GM19025 (cell line): Measurements from ENCODE around the gene ARHGAP1.
A peak's percentile ranks its signal among the peaks of the same experiment; 100 is the strongest.

ENCODE experiments used
- ATAC-seq: cut with Tn5 transposase; IDR thresholded peaks from one replicate; pipeline ENCODE4 v1.9.1; 2021; ENCODE audit warnings: mild to moderate bottlenecking, low read depth, moderate library complexity; ENCODE audit not compliant: unreplicated experiment

Gene ARHGAP1

DNA sequence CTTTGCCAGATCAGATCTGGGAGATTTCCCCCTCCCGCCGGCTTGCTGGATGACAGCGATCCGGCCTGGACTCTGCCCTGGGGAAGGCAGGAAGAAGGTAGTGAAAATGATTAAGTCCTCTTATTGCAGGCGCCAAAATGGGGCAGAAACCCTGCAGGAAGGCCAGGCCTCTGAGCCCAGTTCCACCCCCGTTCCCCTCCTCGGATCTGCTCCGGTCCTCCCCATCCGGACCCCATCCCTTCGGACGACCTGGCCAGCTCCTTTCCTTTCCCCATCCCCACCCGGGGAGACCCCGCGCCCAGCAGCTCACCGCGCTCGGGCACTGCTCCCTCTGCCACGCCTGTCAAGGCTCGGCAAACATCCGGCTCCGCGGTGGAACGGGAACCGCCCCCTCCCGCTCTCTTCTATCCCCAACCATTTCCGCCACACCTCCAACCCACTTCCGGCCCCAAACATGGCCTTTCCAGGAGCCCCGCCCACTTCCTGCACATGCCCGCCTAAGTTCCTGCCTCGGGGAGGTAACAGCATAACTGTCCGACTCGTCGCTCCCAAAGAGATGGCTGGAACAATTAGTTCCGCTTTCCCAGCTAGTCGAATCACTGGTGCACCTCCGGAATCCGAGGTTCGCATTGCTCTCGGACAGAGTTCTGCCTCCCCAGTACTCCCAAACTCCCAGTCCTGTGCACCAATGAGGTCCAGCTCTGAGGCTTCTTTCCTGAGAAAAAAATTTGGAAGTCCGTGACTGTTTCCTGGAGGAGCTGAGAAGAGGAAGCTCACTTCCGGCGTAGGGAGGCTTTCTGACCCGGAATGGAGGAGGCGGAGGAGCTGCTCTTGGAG is at the start of gene ARHGAP1, which contains the start of gene ZNF408:
Gene ARHGAP1, minus strand, starts transcription at position 379 of the 837 bp plus-strand sequence. CDS start 4,512 bp downstream, outside the sequence.
Gene ZNF408, plus strand, starts transcription at position 791 of the 837 bp plus-strand sequence. Its CDS starts 17 bp downstream, at position 808.
- peak; percentile 91 for ATAC-seq

DNA sequence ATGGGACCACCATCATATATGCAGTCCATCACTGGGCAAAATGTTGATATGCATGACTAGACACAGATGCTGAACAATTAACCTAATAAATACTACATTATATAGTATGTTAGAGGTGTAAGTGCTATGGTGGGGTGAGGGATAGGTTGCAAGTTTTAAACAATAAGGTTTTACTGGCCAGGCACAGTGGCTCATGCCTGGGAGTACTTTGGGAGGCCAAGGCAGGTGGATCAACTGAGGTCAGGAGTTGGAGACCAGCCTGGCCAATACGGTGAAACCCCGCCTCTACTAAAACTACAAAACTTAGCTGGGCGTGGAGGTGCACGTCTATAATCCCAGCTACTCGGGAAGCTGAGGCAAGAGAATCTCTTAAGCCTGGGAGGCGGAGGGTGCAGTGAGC is 46.7 kb upstream of the ARHGAP1 start:
- no peak for ATAC-seq

DNA sequence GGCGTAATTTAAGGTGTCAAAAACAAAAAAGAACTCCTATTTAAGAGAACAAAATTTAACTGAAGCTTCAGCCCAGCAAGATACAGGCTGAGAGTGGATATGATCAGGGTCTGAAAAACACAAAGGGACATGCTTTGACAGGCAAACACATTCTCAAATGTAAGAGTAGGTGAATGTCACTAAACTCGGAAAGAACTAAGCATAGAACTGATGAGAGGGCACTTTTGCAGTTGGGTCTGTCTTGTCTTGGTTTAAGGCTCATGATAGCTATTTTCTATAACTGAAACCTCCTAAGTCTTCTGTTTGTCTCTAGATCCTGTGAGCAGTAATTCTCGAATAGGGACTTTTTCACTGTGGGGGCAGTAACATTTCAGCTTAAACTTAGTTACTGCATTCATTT is 45.6 kb upstream of the ARHGAP1 start:
- ATAC-seq = no peak

DNA sequence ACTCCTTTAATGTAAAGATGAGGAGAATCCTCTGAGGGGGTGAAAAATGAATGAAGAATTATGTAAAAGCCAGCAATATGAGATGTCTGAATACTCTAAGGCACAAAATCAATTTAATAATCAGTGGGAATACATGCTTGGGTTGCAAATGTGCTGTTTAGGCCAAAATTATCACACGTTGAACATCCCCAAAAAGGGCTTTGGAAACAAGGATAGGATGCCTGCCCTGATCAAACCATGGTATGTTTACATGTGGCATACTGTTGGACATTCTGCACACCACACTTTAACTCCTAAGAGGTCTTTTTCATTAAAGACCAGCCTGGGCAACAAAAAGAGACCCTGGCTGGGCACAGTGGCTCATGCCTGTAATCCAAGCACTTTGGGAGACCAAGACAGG is 44.9 kb upstream of the ARHGAP1 start:
- no peak for ATAC-seq

DNA sequence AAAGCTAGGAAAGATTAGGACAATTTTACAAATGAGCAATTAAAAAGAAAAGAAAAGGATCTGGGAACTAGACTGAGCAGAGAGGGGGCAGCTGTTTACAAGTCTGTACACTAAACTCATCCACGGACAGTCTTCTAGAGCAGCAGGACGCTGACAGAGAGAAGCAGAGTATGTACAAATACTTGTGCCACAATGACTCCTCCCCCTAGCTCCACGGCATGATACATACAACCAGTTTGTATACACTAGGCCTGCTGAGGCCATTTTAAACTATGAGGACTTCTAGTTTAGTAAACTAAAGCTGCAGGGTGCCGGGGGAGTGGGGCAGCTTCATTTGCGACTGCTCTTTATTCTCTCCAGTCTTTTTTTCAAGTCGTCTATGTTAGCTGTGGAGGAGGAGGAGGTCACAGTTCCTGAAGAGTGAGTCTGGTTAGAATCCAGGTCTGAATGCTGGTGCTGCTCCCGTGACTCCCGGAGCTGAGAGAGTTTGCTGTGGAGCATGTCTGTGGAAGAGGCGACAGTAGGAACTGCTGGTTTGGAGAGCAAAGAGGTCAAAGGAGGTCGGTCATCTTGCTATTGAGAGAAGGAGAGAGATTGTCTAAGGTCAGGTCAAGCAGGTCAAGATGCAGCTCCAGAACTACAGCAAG is 43.4 kb upstream of the ARHGAP1 start:
- ATAC-seq = no peak

DNA sequence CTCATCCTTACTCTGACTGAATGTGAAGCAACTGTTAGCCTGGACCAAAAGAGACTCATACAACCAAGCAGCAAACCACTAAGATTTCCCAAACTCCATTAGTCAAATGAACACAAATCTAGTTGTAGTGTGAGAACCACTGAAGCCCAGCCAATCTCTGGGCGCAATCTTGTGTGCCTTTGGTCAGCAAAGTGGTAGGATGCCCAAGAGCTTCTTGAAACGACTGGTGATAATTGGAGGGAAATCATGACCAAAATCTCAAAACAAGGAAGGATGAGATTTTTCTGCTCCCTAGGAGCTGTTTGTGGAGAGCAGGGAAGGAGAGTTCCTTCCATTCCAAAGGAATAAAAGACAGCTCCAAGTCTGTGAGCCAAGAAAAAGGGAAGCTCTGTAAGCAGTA is 42.6 kb upstream of the ARHGAP1 start:
- ATAC-seq = no peak

DNA sequence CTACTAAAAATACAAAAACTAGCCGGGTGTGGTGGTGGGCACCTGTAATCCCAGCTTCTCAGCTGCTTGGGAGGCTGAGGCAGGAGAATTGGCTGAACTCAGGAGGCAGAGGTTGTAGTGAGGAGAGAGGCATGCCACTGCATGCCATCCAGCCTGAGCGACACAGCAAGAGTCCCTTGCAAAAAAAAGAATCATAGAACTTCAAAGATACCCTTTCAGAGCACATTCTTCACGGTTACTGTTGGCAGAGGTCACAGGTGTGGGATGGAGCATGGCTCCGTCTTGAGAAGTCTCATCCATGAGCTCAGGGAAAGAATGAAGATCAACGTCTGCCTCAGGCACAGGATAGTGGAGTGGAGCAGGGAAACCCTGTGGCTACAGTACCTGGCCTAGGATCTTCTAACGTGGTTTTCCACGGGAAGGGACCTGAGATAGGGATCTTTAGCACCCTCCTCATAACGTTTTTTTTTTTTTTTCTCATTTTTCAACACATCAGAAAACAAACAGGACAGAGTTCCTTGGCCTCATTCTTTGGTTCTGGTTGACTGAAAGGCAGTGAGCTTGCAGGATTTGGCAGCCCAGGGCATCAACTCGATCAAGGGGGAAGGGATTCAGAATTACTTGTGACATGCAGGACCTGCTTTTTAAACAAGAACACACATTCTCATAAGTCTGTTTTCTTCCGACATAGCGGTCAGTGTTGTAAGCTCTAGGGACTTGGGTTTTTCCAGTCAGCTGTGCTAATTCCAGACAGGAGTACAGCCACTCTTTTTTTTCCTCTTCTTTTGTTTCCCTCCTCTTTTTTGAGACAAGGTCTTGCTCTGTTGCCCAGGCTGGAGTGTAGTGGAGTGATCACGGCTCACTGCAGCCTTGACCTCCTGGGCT is 41.4 kb upstream of the ARHGAP1 start:
- ATAC-seq = no peak

DNA sequence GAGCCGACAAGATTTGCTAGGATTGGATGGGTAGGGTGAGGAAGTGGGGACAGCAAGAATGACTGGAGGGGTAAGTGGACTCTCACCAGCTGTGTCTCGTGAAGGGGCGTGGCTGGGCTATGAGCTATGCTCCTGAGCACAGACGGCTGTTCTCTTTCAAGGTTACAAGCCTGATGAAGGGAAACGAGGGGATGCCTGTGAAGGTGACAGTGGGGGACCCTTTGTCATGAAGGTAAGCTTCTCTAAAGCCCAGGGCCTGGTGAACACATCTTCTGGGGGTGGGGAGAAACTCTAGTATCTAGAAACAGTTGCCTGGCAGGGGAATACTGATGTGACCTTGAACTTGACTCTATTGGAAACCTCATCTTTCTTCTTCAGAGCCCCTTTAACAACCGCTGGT is 38.5 kb upstream of the ARHGAP1 start:
- no peak for ATAC-seq

DNA sequence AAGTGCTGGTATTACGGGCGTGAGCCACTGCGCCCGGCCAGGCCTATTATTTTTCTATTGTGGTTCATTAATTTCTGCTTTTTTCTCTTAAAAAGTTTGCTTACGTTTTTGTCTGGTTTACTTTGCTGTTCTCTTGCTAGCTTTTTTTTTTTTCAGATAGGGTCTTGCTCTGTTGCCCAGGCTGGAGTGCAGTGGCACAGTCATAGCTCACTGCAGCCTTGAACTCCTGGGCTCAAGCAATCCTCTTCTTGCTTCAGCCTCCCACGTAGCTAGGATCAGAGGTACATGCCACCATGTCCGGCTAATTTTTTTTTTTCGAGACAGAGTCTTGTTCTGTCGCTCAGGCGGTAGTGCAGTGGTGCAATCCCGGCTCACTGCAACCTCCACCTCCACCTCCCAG is 37.3 kb upstream of the ARHGAP1 start:
- no peak for ATAC-seq

DNA sequence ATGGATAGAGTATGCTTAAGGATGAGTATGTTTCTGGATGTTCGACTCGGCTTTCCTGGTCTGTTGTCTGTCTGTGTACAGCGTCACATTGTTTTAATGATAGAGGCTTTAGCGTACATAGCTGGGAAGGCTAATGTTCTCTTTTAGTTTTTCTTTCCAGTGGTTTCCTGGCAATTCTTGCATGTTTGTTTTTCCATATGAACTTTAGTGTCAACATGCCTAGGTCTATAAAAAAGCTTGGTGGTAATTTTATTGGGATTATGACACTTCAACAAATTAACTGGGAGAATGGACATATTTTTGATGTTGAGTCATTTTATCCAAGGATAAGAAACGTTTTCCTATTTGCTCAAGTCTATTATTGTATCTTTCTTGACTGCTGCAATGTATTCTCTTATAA is 36.2 kb upstream of the ARHGAP1 start:
- ATAC-seq = no peak

DNA sequence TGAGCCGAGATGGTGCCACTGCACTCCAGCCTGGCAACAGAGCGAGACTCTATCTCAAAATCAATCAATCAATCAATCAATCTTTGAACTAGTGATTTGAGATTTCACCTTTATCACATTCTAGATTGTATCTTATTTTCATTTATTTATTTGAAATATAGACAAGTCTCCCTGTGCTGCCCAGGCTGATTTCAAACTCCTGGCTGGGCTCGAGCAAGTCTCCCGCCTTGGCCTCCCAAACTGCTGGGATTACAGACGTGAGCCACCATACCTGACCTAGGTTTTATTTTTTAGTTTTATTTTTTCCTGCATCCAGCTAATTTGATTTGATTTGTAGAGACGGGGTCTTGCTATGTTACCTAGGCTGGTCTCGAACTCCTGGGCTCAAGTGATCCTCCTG is 35.7 kb upstream of the ARHGAP1 start:
- no peak for ATAC-seq

DNA sequence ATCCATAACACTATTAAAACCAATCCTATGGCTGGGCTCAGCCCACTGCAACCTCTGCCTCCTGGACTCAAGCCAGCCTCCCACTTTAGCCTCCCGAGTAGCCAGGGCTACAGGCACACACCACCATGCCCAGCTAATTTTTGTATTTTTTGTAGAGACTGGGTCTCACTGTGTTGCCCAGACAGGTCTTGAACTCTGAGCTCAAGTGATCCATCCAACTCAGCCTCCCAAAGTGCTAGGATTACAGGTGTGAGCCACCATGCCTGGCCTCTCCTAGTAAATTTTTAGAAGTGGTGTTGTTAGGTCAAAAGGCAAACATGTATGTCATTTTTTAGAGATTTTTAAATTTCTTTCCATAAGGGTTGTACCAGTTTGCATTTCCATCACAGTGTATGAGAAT is 32.8 kb upstream of the ARHGAP1 start:
- ATAC-seq = no peak

DNA sequence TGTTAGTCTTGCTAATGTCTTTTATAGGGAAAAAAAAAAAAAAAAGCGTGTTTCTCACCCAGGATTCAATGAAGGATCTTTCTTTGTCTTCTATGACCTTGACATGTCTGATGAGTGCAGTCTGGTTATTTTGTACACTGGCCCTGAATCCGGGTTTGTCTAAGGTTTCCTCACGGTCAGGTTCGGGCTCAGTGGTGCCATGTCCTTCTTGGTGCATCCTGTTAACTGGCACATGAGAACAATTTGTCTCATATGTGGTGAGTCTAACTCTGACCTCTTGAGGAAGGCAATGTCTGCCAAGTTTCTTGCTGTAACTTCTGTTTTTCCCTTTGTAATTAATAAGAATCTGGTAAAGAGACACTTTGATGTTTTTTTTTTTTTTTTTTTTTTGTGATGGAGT is 31.1 kb upstream of the ARHGAP1 start:
- ATAC-seq = no peak

DNA sequence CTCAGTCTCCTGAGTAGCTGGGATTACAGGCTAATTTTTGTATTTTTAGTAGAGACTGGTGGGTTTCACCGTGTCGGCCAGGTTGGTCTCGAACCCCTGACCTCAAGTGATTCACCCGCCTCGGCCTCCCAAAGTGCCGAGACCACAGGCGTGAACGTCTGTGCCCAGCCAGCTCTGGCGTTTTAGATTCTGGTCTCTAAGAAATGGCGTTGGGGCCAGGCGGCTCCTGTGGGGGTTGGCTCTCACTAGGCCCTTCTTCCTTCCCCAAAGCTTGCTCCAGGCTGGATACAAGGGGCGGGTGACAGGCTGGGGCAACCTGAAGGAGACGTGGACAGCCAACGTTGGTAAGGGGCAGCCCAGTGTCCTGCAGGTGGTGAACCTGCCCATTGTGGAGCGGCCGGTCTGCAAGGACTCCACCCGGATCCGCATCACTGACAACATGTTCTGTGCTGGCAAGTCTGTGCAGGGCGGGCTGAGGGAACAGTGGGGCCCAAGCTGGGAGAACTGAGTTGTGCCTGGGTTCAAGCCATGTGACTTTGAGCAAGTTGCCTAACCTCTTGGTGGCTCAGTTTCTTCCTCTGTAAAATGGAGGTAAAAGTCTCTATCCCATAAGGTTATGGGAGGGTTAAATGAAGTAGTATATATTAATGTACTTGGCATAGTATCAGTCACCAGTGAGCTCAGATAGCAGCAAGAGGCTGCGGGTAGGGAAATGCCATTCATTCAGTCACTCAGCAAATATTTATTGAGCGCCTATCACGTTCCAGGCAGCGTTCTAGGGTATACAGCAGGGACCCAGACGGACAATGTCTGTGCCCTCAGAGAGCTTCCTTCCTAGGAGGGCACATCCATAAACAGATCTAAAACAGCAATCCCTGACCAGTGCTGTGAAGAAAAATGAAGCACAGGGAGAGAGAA is 28.9 kb upstream of the ARHGAP1 start:
- no peak for ATAC-seq

DNA sequence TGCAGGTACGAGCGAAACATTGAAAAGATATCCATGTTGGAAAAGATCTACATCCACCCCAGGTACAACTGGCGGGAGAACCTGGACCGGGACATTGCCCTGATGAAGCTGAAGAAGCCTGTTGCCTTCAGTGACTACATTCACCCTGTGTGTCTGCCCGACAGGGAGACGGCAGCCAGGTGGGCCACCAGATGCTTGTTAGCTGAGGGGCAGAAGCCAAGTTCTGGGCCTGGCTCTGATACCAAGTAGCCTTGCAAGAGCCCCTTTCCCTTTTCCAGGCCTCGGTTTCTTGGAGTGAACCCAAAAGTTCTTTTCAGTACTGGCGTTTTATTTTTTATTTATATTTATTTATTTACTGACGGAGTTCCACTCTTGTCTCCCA is 28.2 kb upstream of the ARHGAP1 start:
- no peak for ATAC-seq

DNA sequence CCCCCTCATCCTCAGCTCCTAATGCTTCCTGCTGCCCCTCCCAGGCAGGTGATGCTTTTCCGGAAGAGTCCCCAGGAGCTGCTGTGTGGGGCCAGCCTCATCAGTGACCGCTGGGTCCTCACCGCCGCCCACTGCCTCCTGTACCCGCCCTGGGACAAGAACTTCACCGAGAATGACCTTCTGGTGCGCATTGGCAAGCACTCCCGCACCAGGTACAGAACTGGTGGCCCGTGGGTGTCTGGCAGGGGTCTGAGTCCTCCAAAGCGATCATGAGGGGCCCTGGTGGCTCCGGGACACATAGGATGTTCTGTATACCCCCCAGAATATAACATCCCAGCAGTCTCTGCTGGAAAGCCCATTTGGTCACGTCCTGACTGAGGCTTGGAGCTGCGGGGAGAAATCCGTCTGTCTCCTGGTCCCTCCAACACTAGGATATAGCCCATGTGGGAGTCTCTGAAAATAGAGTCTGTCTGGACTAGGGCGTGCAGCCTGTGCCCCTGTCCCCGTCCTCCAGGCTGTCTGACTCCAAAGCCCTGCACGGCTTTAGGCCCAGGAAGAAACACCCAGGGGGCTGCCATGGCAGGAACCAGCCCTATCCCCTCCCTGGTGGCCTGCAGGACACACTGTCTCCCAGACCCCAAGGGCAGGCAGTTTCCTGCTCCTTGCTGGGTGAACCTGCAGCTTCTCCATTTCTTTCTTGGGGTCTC is 27.7 kb upstream of the ARHGAP1 start:
- no peak for ATAC-seq

DNA sequence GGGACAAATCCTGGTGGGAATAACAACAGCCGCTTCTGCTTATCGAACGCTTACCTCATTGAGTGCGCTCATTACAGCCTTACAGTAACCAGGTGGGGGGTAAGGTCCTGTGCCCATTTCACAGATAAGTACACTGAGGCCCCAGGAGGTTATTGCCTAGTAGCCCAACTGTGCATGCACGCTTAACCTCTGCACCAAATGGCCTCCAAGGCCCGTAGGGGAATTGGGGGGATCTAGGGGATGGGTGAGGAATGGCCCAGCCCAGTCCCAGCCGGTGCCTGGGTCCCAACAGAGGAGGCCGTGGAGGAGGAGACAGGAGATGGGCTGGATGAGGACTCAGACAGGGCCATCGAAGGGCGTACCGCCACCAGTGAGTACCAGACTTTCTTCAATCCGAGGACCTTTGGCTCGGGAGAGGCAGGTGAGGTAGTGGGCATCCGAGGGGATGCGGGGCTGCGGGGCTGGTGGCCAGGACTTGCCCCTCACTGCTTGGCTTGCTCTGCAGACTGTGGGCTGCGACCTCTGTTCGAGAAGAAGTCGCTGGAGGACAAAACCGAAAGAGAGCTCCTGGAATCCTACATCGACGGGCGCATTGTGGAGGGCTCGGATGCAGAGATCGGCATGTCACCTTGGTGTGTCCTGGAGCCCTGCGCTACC is 25.9 kb upstream of the ARHGAP1 start:
- no peak for ATAC-seq

DNA sequence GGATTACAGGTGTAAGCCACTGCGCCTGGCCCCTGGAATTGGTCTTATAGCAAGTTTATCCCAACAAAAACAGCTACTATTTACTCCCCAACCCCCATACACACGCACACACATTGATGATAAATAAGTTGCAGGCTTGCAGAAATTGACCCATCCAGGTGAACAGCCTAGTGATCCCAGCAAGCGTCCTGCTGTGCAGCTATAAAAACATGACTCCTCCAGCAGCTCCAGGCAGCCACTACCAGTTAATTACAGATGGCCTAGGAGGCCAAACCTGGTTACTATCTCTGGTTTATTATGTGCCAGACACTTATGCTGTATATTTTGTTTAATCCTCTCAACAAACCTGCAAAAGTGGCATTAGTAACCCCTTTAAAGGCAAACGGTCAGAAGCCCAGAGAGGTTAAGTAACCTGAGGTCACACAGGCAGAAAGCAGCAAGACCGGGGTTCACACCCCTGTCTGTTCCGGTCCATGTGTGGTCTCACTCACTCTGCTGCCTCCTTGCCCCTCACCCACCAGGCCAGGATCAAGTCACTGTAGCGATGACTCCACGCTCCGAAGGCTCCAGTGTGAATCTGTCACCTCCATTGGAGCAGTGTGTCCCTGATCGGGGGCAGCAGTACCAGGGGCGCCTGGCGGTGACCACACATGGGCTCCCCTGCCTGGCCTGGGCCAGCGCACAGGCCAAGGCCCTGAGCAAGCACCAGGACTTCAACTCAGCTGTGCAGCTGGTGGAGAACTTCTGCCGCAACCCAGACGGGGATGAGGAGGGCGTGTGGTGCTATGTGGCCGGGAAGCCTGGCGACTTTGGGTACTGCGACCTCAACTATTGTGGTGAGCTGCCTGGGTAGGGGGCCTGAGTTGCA is 25.2 kb upstream of the ARHGAP1 start:
- no peak for ATAC-seq
